ENCODE measurements around the gene METTL26.

METTL26 gene

DNA sequence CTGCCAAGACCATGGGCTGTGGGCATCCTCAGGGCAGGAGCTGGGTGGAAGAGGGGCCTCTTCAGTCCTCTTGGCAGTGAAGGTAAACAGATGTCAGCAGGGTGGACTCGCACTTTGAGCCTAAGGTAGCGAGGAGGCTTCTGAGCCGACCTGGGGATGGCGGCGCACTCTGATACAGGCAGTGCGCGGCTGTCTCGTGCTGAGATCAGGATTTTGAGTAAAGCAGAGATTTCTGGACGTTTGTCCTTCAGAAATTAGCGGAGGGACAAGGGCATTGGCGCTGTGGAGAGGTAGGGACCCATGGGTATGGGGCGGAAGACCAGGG, 39.4 kb downstream of the METTL26 start:
- Histone ChIP-seq H3K9ac (ENCODE audit: low read length) (no peak overlapping the region), H4K20me1 (ENCODE audit: insufficient read depth, low read length) (peaks cover 5% of the 10 kb centered on the region; the same call in 1 of the 2 replicates), H3K4me2 (ENCODE audit: low read length) (no peak overlapping the region), H3K27me3 (ENCODE audit: low read depth, low read length) (no peaks in the 10 kb centered on the region), H3K27ac (ENCODE audit: low read length) (no peak overlapping the region), H3K4me1 (ENCODE audit: low read length) (no peaks in the 10 kb centered on the region), H2AFZ (ENCODE audit: low read depth, low read length) (no peak overlapping the region), H3K36me3 (replicated peaks; ENCODE audit: low read depth, low read length) (peaks cover 8% of the 10 kb centered on the region), H3K79me2 (ENCODE audit: low read length) (no peaks in the 10 kb centered on the region; the same call in 1 of the 2 replicates), H3K4me3 (ENCODE audit: low read length) (no peak overlapping the region), H3K9me3 (ENCODE audit: insufficient read depth, low read length) (no peaks in the 10 kb centered on the region)
- TF ChIP-seq, protein P1, sequence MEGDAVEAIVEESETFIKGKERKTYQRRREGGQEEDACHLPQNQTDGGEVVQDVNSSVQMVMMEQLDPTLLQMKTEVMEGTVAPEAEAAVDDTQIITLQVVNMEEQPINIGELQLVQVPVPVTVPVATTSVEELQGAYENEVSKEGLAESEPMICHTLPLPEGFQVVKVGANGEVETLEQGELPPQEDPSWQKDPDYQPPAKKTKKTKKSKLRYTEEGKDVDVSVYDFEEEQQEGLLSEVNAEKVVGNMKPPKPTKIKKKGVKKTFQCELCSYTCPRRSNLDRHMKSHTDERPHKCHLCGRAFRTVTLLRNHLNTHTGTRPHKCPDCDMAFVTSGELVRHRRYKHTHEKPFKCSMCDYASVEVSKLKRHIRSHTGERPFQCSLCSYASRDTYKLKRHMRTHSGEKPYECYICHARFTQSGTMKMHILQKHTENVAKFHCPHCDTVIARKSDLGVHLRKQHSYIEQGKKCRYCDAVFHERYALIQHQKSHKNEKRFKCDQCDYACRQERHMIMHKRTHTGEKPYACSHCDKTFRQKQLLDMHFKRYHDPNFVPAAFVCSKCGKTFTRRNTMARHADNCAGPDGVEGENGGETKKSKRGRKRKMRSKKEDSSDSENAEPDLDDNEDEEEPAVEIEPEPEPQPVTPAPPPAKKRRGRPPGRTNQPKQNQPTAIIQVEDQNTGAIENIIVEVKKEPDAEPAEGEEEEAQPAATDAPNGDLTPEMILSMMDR (IDR thresholded peaks at IDR 0.05; ENCODE audit: low read depth, low read length), result no peak
- no peak for TF ChIP-seq EZH2phosphoT487 (IDR thresholded peaks at IDR 0.05; ENCODE audit: low read depth)

DNA sequence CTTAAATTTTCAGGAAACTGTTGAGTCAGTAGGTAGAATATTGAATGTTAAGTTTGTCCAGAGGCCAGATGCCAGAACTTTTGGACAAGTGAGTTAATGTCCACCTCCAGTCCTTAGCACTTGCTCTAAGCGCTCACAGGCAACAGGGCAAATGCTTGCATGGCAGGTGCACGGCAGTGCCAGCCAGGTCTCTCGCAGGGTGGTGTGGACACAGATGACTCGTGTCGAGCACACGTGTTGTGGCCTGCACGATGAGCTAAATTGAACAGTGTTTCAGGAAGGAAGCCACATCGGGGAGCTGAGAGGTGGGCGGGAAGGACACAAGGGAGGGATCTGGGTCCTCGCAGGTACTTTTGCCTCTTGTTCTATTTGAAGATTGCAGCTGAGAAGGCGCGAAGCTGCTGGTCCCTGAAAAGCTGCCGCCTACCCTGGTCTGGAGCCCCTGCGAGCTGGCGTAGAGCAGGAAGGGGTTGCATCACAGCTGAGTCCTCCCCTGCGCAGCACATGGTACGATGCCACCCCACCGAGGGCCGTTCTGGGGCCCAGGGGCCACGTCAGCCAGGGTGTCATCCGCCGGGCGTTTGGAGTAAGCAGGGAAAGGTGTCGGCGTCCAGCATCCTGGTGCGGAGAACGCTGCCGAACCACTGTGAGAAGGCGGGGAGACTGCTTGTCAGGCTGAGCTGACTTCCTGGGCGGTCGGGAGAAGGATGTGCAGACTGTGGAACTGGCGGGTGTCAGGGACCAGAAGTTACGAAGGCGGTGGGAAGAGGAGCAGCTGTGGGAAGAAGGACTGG, 40.0 kb downstream of the METTL26 start:
- H3K9ac ChIP-seq (ENCODE audit: low read length), result no peak overlapping the region
- H2AFZ ChIP-seq (ENCODE audit: low read depth, low read length), result no peak overlapping the region
- no peaks in the 10 kb centered on the region for H3K27me3 ChIP-seq (ENCODE audit: low read depth, low read length)
- no peaks in the 10 kb centered on the region for H3K9me3 ChIP-seq (ENCODE audit: insufficient read depth, low read length)
- H3K4me1 ChIP-seq (ENCODE audit: low read length), result no peaks in the 10 kb centered on the region
- H3K4me3 ChIP-seq (ENCODE audit: low read length), result no peak overlapping the region
- no peak overlapping the region for H3K4me2 ChIP-seq (ENCODE audit: low read length)
- H3K36me3 ChIP-seq (replicated peaks; ENCODE audit: low read depth, low read length), result peaks cover 8% of the 10 kb centered on the region
- no peak overlapping the region for H3K27ac ChIP-seq (ENCODE audit: low read length)
- H4K20me1 ChIP-seq (ENCODE audit: insufficient read depth, low read length), result peaks cover 5% of the 10 kb centered on the region; the same call in 1 of the 2 replicates
- peaks cover under 1% of the 10 kb centered on the region; the same call in 1 of the 2 replicates for H3K79me2 ChIP-seq (ENCODE audit: low read length)
- TF ChIP-seq, protein P1 (IDR thresholded peaks at IDR 0.05; ENCODE audit: low read depth, low read length), result no peak
- no peak for TF ChIP-seq EZH2phosphoT487 (IDR thresholded peaks at IDR 0.05; ENCODE audit: low read depth)

DNA sequence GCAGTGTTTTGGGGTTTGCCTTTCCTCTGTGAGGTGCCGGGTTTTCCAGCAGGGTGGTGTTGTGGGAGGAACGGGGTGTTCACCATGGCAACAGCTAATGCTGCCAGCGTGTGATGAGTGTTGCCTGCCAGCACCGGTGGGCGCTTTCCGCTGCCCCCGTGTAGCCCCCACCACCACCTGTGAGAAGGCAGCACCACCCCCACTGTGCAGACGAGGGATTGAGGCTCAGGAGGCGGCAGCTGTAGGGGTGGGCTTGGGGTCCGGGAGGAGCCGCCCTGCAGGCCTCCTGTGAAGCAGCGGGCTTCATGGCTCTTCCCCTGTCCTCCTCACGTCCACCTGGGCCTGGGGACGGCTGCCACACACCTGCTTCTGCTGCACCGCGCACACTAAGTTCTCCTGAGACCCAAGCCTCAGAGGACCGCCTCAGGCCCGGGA, 41.0 kb downstream of the METTL26 start:
- H3K4me1 ChIP-seq (ENCODE audit: low read length), result peaks cover 6% of the 10 kb centered on the region; the same call in 1 of the 2 replicates
- H3K4me2 ChIP-seq (ENCODE audit: low read length), result no peak overlapping the region
- peaks cover 12% of the 10 kb centered on the region; the same call in 1 of the 2 replicates for H4K20me1 ChIP-seq (ENCODE audit: insufficient read depth, low read length)
- H3K79me2 ChIP-seq (ENCODE audit: low read length), result peaks cover 8% of the 10 kb centered on the region; the same call in 1 of the 2 replicates
- no peak overlapping the region for H3K27ac ChIP-seq (ENCODE audit: low read length)
- no peak overlapping the region for H3K4me3 ChIP-seq (ENCODE audit: low read length)
- H3K27me3 ChIP-seq (ENCODE audit: low read depth, low read length), result no peaks in the 10 kb centered on the region
- no peak for TF ChIP-seq EZH2phosphoT487 (IDR thresholded peaks at IDR 0.05; ENCODE audit: low read depth)
- TF ChIP-seq, protein P1 (IDR thresholded peaks at IDR 0.05; ENCODE audit: low read depth, low read length), result no peak
- no peak overlapping the region for H2AFZ ChIP-seq (ENCODE audit: low read depth, low read length)
- peaks cover 8% of the 10 kb centered on the region for H3K36me3 ChIP-seq (replicated peaks; ENCODE audit: low read depth, low read length)
- no peaks in the 10 kb centered on the region for H3K9me3 ChIP-seq (ENCODE audit: insufficient read depth, low read length)
- no peak overlapping the region for H3K9ac ChIP-seq (ENCODE audit: low read length)

DNA sequence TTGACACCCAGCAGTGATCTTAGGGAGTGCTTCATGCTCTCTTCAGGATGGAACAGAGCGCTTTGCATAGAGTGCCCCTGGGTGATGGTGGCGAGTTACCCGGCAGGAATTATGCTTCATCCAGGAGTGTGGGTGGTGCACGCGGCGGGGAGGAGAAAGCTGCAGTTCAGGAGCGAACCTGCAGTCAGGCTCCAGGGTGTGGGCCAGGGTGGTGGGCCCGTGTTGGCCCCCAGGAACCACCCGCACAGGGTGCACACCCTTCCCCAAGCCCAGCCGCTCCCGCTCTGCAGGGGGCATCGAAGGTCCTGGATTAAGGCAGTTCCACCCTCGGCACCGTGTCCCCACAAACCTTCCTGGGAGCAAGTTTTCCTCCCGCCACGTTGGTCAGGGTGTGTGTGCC, 42.3 kb downstream of the METTL26 start:
- H3K4me3 ChIP-seq (ENCODE audit: low read length), result no peak overlapping the region
- H3K27me3 ChIP-seq (ENCODE audit: low read depth, low read length), result no peaks in the 10 kb centered on the region
- H3K4me1 ChIP-seq (ENCODE audit: low read length), result peaks cover 6% of the 10 kb centered on the region; the same call in 1 of the 2 replicates
- H4K20me1 ChIP-seq (ENCODE audit: insufficient read depth, low read length), result peaks cover 12% of the 10 kb centered on the region; the same call in 1 of the 2 replicates
- no peak overlapping the region for H3K4me2 ChIP-seq (ENCODE audit: low read length)
- no peaks in the 10 kb centered on the region for H3K9me3 ChIP-seq (ENCODE audit: insufficient read depth, low read length)
- H3K79me2 ChIP-seq (ENCODE audit: low read length), result peaks cover 8% of the 10 kb centered on the region; the same call in 1 of the 2 replicates
- H3K9ac ChIP-seq (ENCODE audit: low read length), result no peak overlapping the region
- H3K27ac ChIP-seq (ENCODE audit: low read length), result no peak overlapping the region
- H3K36me3 ChIP-seq (replicated peaks; ENCODE audit: low read depth, low read length), result peaks cover 1% of the 10 kb centered on the region
- TF ChIP-seq, protein P1 (IDR thresholded peaks at IDR 0.05; ENCODE audit: low read depth, low read length), result no peak
- TF ChIP-seq EZH2phosphoT487 (IDR thresholded peaks at IDR 0.05; ENCODE audit: low read depth), result no peak
- H2AFZ ChIP-seq (ENCODE audit: low read depth, low read length), result no peak overlapping the region
